ENCODE data around the gene CEND1. TPM values are rescaled to one million over a fixed set of nuclear protein-coding genes. Genes with fewer than 3 reads are reported as not detected.

The CEND1 gene
- total and polyA plus RNA-seq, 2 of the 13 experiments (the other 11 are each of a cell fraction or from before 2014, with no cell fraction given) = not detected

- no peak for TF ChIP-seq ZNF576 (CRISPR knock-in tag; IDR thresholded peaks at IDR 0.05)
- no peak for TF ChIP-seq ZC3H4 (CRISPR knock-in tag; IDR thresholded peaks at IDR 0.05; ENCODE audit: borderline replicate concordance)
- TF ChIP-seq ZBTB43 (CRISPR knock-in tag; conservative IDR thresholded peaks at IDR 0.05) = peak; percentile 44; the same call in 1 of the 2 replicates
- 0 out of 2 replicates have a peak, but pooled peaks have one; percentile 36 for TF ChIP-seq ZFP36L1 (CRISPR knock-in tag; IDR thresholded peaks at IDR 0.05)
- no peak for TF ChIP-seq ZNF780A (CRISPR knock-in tag; IDR thresholded peaks at IDR 0.05)
- TF ChIP-seq ZFP36 (IDR thresholded peaks at IDR 0.05; ENCODE audit: borderline replicate concordance, low read depth, low read length, partially characterized antibody) = no peak
- 0 out of 2 replicates have a peak, but pooled peaks have one; percentile 59 for TF ChIP-seq HES4 (CRISPR knock-in tag; IDR thresholded peaks at IDR 0.05; ENCODE audit: borderline replicate concordance)
- no peak for TF ChIP-seq ZNF33B (CRISPR knock-in tag; IDR thresholded peaks at IDR 0.05)
- TF ChIP-seq GTF3A (CRISPR knock-in tag; conservative IDR thresholded peaks at IDR 0.05) = 0 out of 2 replicates have a peak, but pooled peaks have one; percentile 27
- no peak for TF ChIP-seq PRPF4 (IDR thresholded peaks at IDR 0.05; ENCODE audit: low read depth, low read length, poor library complexity, severe bottlenecking)
- TF ChIP-seq ZNF124 (CRISPR knock-in tag; IDR thresholded peaks at IDR 0.05) = 0 out of 2 replicates have a peak, but pooled peaks have one; percentile 4
- TF ChIP-seq JUND (CRISPR knock-in tag; IDR thresholded peaks at IDR 0.05) = no peak
- TF ChIP-seq CAMTA2 (CRISPR knock-in tag; IDR thresholded peaks at IDR 0.05; ENCODE audit: borderline replicate concordance) = 0 out of 2 replicates have a peak, but pooled peaks have one; percentile 2
- TF ChIP-seq ISL2 (CRISPR knock-in tag; IDR thresholded peaks at IDR 0.05) = 0 out of 2 replicates have a peak, but pooled peaks have one; percentile 4
- TF ChIP-seq E2F2 (CRISPR knock-in tag; IDR thresholded peaks at IDR 0.05; ENCODE audit: borderline replicate concordance) = no peak
- peak; percentile 38; the same call in 1 of the 2 replicates for TF ChIP-seq ZNF34 (CRISPR knock-in tag; IDR thresholded peaks at IDR 0.05; ENCODE audit: borderline replicate concordance)
- no peak for TF ChIP-seq SMC3 (IDR thresholded peaks at IDR 0.05; ENCODE audit: low read length)
- no peak for TF ChIP-seq ZNF432 (CRISPR knock-in tag; IDR thresholded peaks at IDR 0.05; ENCODE audit: borderline replicate concordance)
- TF ChIP-seq ZNF235 (CRISPR knock-in tag; IDR thresholded peaks at IDR 0.05; ENCODE audit: borderline replicate concordance) = 0 out of 2 replicates have a peak, but pooled peaks have one; percentile 12
- 0 out of 2 replicates have a peak, but pooled peaks have one; percentile 3 for TF ChIP-seq HNF4A (CRISPR knock-in tag; IDR thresholded peaks at IDR 0.05)
- no peak for TF ChIP-seq RAD51 (IDR thresholded peaks at IDR 0.05; ENCODE audit: borderline replicate concordance)
- no peak for TF ChIP-seq LBX2 (CRISPR knock-in tag; IDR thresholded peaks at IDR 0.05; ENCODE audit: borderline replicate concordance)
- TF ChIP-seq ARHGAP35 (CRISPR knock-in tag; IDR thresholded peaks at IDR 0.05; ENCODE audit: borderline replicate concordance) = 0 out of 2 replicates have a peak, but pooled peaks have one; percentile 22
- no peak for TF ChIP-seq ZFP1 (CRISPR knock-in tag; IDR thresholded peaks at IDR 0.05)
These were observed 43.4 kb downstream of the CEND1 start (continued) for GRCh38 chr11:746289-747157.

Data from HepG2 (cell line).